ENCODE data around the gene SEMA3F. TPM values are rescaled to one million over a fixed set of nuclear protein-coding genes. Genes with fewer than 3 reads are reported as not detected.

Gene SEMA3F
- total RNA-seq, 1 experiment from 2014 or later = 69.6 TPM

DNA sequence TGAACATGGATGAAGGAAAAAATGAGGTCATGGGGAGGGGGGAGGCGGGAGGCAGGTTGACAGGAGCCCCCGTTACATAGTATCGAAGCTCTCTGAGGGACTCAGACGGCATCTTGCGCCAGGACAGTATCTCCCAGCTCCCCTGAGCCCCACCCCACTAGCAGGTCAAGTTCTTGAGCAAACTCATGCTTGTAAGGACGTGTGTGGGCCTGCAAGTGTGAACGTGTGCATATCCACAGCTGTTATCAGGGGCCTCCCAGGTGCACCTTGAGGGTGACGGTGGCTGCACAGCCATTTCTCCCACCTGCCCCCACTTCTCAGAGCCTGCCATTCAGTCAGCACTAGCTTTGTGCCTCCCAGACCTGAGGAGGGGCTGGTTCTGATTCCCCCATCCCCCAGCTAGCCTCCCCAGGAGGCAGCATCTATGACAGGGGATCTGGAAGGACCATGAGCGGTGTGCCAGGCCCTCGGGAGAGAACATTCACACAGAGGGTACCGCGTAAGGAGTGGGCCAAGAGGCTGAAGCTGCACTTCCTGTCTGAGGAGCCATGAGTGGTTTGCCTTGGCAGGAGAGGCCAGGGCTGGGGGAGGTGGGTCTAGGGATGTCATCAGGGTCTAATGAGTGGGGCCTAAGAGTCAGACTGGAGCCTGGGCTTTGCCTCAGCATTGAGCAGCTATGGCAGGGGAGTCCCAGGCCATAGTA, 2.9 kb downstream of the SEMA3F start:
- ATAC-seq (no peak), DNase-seq (ENCODE audit: low read depth, low spot score) (no peak)
- peaks cover 64% of the 10 kb centered on the region for H3K4me1 ChIP-seq (ENCODE audit: control insufficient read depth, insufficient read depth, low read length)
- ChIA-PET CTCF (no interaction called here), POLR2A (no interaction called here)
- H3K27me3 ChIP-seq (ENCODE audit: control insufficient read depth, insufficient read depth, low read length) = no peaks in the 10 kb centered on the region
- BruUV-seq (replicated peaks) = no TSS peak
- H3K27ac ChIP-seq (ENCODE audit: low read length) = peak overlapping the region; percentile 96
- intact Hi-C loops (cut with micrococcal nuclease; ENCODE audit: unreplicated experiment) (no loop called here), in situ Hi-C loops (cut with HindIII; ENCODE audit: low pct_unique_long_range_greater_than_20kb, low sequenced_read_pairs) (no loop called here)
- TF ChIP-seq, protein P1, sequence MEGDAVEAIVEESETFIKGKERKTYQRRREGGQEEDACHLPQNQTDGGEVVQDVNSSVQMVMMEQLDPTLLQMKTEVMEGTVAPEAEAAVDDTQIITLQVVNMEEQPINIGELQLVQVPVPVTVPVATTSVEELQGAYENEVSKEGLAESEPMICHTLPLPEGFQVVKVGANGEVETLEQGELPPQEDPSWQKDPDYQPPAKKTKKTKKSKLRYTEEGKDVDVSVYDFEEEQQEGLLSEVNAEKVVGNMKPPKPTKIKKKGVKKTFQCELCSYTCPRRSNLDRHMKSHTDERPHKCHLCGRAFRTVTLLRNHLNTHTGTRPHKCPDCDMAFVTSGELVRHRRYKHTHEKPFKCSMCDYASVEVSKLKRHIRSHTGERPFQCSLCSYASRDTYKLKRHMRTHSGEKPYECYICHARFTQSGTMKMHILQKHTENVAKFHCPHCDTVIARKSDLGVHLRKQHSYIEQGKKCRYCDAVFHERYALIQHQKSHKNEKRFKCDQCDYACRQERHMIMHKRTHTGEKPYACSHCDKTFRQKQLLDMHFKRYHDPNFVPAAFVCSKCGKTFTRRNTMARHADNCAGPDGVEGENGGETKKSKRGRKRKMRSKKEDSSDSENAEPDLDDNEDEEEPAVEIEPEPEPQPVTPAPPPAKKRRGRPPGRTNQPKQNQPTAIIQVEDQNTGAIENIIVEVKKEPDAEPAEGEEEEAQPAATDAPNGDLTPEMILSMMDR (IDR thresholded peaks at IDR 0.05) = no peak
- TF ChIP-seq, protein P2, sequence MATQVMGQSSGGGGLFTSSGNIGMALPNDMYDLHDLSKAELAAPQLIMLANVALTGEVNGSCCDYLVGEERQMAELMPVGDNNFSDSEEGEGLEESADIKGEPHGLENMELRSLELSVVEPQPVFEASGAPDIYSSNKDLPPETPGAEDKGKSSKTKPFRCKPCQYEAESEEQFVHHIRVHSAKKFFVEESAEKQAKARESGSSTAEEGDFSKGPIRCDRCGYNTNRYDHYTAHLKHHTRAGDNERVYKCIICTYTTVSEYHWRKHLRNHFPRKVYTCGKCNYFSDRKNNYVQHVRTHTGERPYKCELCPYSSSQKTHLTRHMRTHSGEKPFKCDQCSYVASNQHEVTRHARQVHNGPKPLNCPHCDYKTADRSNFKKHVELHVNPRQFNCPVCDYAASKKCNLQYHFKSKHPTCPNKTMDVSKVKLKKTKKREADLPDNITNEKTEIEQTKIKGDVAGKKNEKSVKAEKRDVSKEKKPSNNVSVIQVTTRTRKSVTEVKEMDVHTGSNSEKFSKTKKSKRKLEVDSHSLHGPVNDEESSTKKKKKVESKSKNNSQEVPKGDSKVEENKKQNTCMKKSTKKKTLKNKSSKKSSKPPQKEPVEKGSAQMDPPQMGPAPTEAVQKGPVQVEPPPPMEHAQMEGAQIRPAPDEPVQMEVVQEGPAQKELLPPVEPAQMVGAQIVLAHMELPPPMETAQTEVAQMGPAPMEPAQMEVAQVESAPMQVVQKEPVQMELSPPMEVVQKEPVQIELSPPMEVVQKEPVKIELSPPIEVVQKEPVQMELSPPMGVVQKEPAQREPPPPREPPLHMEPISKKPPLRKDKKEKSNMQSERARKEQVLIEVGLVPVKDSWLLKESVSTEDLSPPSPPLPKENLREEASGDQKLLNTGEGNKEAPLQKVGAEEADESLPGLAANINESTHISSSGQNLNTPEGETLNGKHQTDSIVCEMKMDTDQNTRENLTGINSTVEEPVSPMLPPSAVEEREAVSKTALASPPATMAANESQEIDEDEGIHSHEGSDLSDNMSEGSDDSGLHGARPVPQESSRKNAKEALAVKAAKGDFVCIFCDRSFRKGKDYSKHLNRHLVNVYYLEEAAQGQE (IDR thresholded peaks at IDR 0.05; ENCODE audit: insufficient read depth in 1 of 2, low read depth in 2 of 2, low read length in 1 of 2) = no peak
- TF ChIP-seq SIN3A (IDR thresholded peaks at IDR 0.05; ENCODE audit: borderline replicate concordance, insufficient read depth, low read depth, low read length) (no peak), POLR2AphosphoS5 (IDR thresholded peaks at IDR 0.05; ENCODE audit: low read depth, low read length) (no peak), TCF7L2 (IDR thresholded peaks at IDR 0.05; ENCODE audit: low read depth, low read length) (no peak)
- no peaks in the 10 kb centered on the region; the same call in 1 of the 2 replicates for H3K36me3 ChIP-seq (ENCODE audit: control insufficient read depth, insufficient read depth, low read length)
- no peaks in the 10 kb centered on the region for H3K9me3 ChIP-seq (ENCODE audit: control insufficient read depth, insufficient read depth, low read depth, low read length)
- peak overlapping the region; percentile 63 to 69; a peak in 3 of 4 replicates for H3K4me3 ChIP-seq (ENCODE audit: low read depth in 2 of 2, low read length in 2 of 2)

DNA sequence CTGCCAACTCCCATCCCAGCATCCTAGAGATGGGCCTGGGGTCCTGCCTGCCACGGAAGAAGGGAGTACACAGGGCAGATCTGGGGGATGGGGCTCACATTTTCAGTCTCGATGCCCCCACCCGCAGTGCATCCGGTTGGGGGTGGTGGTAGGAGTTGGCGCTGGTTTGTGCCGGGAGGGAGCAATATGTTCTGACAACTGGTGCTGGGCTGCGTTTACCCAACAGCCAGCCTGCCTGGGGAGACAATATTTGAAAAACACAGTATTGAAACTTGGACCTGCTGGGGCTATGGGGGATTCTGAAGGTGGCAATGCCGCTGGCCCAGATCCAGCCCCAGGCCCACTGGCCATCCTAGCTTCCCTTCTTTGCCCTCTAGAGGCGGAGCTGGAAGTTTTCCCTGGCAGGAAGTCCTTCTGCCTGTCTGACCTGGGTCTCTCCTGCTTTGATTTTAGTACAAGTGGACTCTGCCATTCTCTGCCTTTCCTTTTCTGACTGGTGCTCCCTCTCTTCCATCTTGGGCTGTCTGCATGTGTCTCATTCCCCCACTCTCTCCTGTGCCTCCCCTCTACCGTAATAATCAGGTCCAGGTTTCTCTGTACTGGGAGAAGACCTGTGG, 3.5 kb downstream of the SEMA3F start:
- Histone ChIP-seq H3K4me1 (ENCODE audit: control insufficient read depth, insufficient read depth, low read length) (peaks cover 68% of the 10 kb centered on the region), H3K27me3 (ENCODE audit: control insufficient read depth, insufficient read depth, low read length) (no peaks in the 10 kb centered on the region), H3K27ac (ENCODE audit: low read length) (peak overlapping the region; percentile 96), H3K36me3 (ENCODE audit: control insufficient read depth, insufficient read depth, low read length) (no peaks in the 10 kb centered on the region; the same call in 1 of the 2 replicates), H3K4me3 (ENCODE audit: low read depth in 2 of 2, low read length in 2 of 2) (no peak overlapping the region), H3K9me3 (ENCODE audit: control insufficient read depth, insufficient read depth, low read depth, low read length) (no peaks in the 10 kb centered on the region)
- BruUV-seq (replicated peaks) = no TSS peak
- TF ChIP-seq, protein P2 (IDR thresholded peaks at IDR 0.05; ENCODE audit: insufficient read depth in 1 of 2, low read depth in 2 of 2, low read length in 1 of 2) = no peak
- ChIA-PET POLR2A (no interaction called here), CTCF (no interaction called here)
- in situ Hi-C loops (cut with HindIII; ENCODE audit: low pct_unique_long_range_greater_than_20kb, low sequenced_read_pairs) = no loop called here
- intact Hi-C loops (cut with micrococcal nuclease; ENCODE audit: unreplicated experiment) = no loop called here
- DNase-seq (ENCODE audit: low read depth, low spot score) (no peak), ATAC-seq (no peak)
